Immature natural killer cell (primary cell): ENCODE measurements around the gene ARHGAP45. TPM values are rescaled to one million over a fixed set of nuclear protein-coding genes. Genes with fewer than 3 reads are reported as not detected.

ENCODE experiments used
- DNase-seq, 3 donors: peaks; one replicate each; pipeline ENCODE4 v3.0.0; 2022; ENCODE audit warnings: mixed read lengths in 1 of 3
- H3K27ac Mint-ChIP-seq, 6 donors: one replicate each; pipeline ENCODE4 v1.8.0; 2020; ENCODE audit warnings: mixed read lengths in 6 of 6, mild to moderate bottlenecking in 5 of 6, inconsistent platforms in 4 of 6, moderate library complexity in 3 of 6
- H3K27me3 Mint-ChIP-seq, 3 donors: one replicate each; pipeline ENCODE4 v1.8.0; 2020 to 2021; ENCODE audit warnings: low read depth in 3 of 3, mild to moderate bottlenecking in 3 of 3, mixed read lengths in 3 of 3, moderate library complexity in 3 of 3, inconsistent platforms in 1 of 3
- H3K36me3 Mint-ChIP-seq, 3 donors: one replicate each; pipeline ENCODE4 v1.8.0; 2020; ENCODE audit warnings: mixed read lengths in 3 of 3, inconsistent platforms in 2 of 3, mild to moderate bottlenecking in 2 of 3
- H3K4me1 Mint-ChIP-seq, 2 donors: one replicate each; pipeline ENCODE4 v1.8.0; 2020; ENCODE audit warnings: inconsistent platforms in 2 of 2, mild to moderate bottlenecking in 2 of 2, mixed read lengths in 2 of 2, moderate library complexity in 1 of 2
- H3K4me3 Mint-ChIP-seq, 5 donors: one replicate each; pipeline ENCODE4 v1.8.0; 2020; ENCODE audit warnings: mild to moderate bottlenecking in 5 of 5, mixed read lengths in 5 of 5, inconsistent platforms in 3 of 5, moderate library complexity in 3 of 5
- H3K9me3 Mint-ChIP-seq, 6 donors: one replicate each; pipeline ENCODE4 v1.8.0; 2020; ENCODE audit warnings: mild to moderate bottlenecking in 6 of 6, mixed read lengths in 6 of 6, inconsistent platforms in 4 of 6, moderate library complexity in 3 of 6
- polyA plus RNA-seq, 3 donors: library from polyadenylated mRNA; unstranded; fragments of 300-500 nt; fragmentation: Illumina TruSeq; gene quantifications; one replicate each; pipeline ENCODE4 v1.2.3, GENCODE V29; 2021

The ARHGAP45 gene
- polyA plus RNA-seq, 3 donors from 2014 or later: 164 to 417 (median 169) TPM

DNA sequence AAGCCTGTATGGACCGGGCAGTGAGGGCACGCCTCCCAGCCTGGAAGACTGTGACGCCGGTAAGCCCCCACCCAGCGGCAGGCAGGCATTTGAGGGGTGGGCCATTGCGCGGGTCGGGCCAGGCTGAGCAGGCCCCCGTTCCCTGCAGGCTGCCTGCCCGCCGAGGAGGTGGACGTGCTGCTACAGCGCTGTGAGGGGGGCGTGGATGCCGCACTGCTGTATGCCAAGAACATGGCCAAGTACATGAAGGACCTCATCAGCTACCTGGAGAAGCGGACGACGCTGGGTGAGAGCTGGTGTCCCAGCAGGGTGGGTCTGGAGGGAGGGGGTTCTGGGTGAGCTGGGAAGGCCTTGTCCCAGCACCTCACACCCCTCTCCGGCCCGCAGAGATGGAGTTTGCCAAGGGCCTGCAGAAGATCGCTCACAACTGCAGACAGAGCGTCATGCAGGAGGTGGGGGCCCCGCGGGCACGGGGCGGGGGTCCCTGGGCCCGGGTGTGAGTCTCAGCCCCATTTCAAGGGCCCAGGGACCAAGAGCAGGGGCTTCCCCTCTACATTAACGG lies 7.1 kb downstream of the ARHGAP45 start:
- Mint-ChIP-seq H3K27ac (peak overlapping the region in 3 of 6 donors; percentile 80 to 84 (median 81)), H3K9me3 (no peaks in the 10 kb centered on the region), H3K27me3 (peaks cover 23 to 56% (median 23%) of the 10 kb centered on the region in 3 donors), H3K4me1 (peaks cover 50 to 60% of the 10 kb centered on the region in 2 donors), H3K4me3 (peak overlapping the region in 3 of 5 donors; percentile 32 to 53 (median 50)), H3K36me3 (peaks cover 16 to 25% (median 20%) of the 10 kb centered on the region in 3 donors)
- no peak for DNase-seq

DNA sequence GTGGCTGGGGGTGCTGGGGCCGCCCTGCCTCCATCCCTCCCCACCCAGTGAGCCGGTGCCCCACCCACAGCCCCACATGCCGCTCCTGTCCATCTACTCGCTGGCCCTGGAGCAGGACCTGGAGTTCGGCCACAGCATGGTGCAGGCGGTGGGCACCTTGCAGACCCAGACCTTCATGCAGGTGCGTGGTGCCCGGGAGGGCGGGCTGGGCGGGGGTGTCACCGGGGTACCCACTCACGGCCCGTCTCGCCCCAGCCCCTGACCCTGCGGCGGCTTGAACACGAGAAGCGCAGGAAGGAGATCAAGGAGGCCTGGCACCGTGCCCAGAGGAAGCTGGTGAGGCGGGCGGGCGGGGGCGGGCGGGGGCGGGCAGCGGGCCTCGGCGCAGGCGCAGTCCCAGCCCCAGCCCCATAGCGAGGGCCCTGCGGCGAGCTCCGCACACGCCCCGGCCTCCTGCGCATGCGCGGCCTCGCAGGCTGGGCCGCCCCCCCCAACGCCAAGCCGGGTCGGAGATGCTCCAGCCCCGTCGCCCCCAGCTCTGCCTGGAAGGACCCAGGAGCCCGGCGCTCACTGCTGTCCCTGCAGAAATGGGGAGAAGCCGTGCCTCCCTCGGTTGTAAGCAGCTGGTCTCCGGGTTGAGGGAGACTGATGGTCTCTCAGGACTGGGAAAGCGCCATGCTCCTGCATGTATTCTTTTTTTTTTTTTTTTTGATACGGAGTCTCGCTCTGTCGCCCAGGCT lies 7.7 kb downstream of the ARHGAP45 start:
- no peaks in the 10 kb centered on the region for H3K9me3 Mint-ChIP-seq
- peaks cover 12 to 22% (median 17%) of the 10 kb centered on the region in 3 donors for H3K36me3 Mint-ChIP-seq
- H3K4me1 Mint-ChIP-seq: peaks cover 43 to 54% of the 10 kb centered on the region in 2 donors
- peak; percentile 85 to 90 (median 89) for DNase-seq
- H3K27ac Mint-ChIP-seq: peak overlapping the region; percentile 90 to 97 (median 96)
- peak overlapping the region in 4 of 5 donors; percentile 44 to 71 (median 60) for H3K4me3 Mint-ChIP-seq
- H3K27me3 Mint-ChIP-seq: peaks cover 22 to 52% (median 22%) of the 10 kb centered on the region in 3 donors

DNA sequence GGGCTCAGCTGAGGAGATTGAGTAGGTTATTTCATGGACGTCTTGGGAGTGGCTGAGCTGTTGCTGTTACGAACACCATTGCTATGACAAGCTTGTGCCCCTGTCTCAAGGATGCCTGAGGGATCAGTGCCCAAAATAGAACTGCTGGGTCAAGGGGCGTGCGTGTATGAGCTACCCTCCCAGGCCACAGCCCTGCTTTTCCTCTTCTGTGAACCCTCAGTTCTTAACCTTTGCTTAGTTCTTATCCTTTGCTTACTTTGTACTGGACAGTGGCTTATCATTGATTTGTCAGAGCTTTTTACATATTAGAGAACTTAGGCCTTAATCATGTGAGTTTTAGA lies 9.0 kb downstream of the ARHGAP45 start:
- peak overlapping the region; percentile 52 to 79 (median 71) for H3K4me3 Mint-ChIP-seq
- H3K27me3 Mint-ChIP-seq: peaks cover 20 to 52% (median 22%) of the 10 kb centered on the region in 3 donors
- H3K4me1 Mint-ChIP-seq: peaks cover 39 to 53% of the 10 kb centered on the region in 2 donors

DNA sequence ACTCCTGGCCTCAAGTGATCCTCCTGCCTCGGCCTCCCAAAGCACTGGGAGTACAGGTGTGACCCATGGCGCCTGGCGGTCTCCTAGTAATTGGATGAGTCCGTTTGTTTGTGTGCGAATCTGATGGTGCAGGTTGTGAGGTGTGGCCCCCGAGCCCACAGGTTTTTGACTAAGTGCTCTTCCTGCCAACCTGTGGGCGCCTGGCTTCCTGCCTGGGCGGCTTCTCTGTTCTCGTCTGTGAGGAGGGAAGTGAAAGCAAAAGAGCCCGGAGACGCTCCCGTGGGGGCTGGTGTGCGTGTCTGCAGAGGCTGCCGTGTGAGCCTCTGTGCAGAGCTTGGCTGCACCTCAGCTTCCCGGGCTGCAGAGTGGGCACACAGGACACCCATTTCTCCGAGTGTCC lies 10.0 kb downstream of the ARHGAP45 start:
- Mint-ChIP-seq H3K4me1 (peaks cover 34 to 51% of the 10 kb centered on the region in 2 donors), H3K9me3 (no peaks in the 10 kb centered on the region), H3K36me3 (peaks cover 12 to 18% (median 14%) of the 10 kb centered on the region in 3 donors), H3K27me3 (peaks cover 18 to 51% (median 22%) of the 10 kb centered on the region in 3 donors), H3K27ac (peak overlapping the region; percentile 93 to 97 (median 96)), H3K4me3 (peak overlapping the region; percentile 76 to 86 (median 79))
- DNase-seq: peak; percentile 92 to 93 (median 92)

More for the DNA sequence above, 9.0 kb downstream of the ARHGAP45 start:
- Mint-ChIP-seq H3K27ac (peak overlapping the region; percentile 90 to 97 (median 96)), H3K9me3 (no peaks in the 10 kb centered on the region), H3K36me3 (peaks cover 12 to 22% (median 17%) of the 10 kb centered on the region in 3 donors)
- DNase-seq: no peak

DNA sequence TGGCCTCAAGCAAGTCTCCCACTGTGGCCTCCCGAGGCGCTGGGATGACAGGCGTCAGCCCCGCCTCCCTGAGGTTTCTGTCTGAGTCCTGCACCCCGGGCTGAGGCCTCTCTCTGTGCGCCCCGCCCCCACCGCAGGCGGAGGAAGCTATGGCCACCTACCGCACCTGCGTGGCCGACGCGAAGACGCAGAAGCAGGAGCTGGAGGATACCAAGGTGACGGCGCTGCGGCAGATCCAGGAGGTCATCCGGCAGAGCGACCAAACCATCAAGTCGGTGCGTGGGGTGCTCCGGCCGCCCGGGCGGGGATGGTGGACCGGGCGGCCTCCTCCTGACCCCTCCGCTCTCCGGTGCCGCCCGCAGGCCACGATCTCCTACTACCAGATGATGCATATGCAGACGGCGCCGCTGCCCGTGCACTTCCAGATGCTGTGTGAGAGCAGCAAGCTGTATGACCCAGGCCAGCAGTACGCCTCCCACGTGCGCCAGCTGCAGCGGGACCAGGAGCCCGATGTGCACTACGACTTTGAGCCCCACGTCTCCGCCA lies 12.7 kb downstream of the ARHGAP45 start:
- Mint-ChIP-seq H3K36me3 (peaks cover 13 to 15% (median 13%) of the 10 kb centered on the region in 3 donors), H3K9me3 (no peaks in the 10 kb centered on the region), H3K4me1 (peaks cover 21 to 39% of the 10 kb centered on the region in 2 donors), H3K4me3 (no peak overlapping the region), H3K27ac (no peak overlapping the region), H3K27me3 (peaks cover 17 to 35% (median 17%) of the 10 kb centered on the region in 3 donors)
- no peak for DNase-seq

DNA sequence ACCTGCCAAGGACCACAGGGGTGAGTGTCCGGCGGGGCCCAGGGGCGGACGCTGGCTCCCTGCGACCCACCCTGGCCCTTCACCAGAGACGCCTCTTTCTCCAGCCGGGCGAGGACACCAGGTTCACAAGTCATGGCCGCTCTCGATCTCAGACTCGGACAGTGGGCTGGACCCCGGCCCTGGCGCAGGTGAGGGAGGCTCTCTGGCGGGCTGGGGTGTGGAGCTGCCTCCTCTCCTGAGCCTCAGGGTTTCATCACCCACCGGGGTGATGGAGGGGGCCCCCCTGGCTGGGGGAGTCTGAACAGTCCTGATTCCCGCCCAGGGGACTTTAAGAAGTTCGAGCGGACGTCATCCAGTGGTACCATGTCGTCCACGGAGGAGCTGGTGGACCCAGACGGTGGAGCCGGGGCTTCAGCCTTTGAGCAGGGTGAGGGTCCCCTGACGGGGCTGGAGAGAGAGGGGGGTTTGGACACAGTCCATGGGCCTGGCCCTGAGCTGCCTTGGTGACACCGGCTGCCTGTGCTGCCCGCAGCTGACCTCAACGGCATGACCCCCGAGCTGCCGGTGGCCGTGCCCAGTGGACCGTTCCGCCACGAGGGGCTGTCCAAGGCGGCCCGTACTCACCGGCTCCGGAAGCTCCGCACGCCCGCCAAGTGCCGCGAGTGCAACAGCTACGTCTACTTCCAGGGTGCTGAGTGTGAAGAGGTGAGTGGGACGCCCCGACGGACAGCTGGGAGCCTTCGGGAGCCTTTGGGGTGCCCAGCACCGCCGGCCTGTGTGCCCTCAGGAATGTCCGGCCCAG lies 13.6 kb downstream of the ARHGAP45 start:
- Mint-ChIP-seq H3K36me3 (peaks cover 11 to 22% (median 17%) of the 10 kb centered on the region in 3 donors), H3K27me3 (peaks cover 12 to 33% (median 15%) of the 10 kb centered on the region in 3 donors), H3K9me3 (no peaks in the 10 kb centered on the region), H3K4me3 (no peak overlapping the region), H3K4me1 (peaks cover 24 to 41% of the 10 kb centered on the region in 2 donors), H3K27ac (peak overlapping the region in 1 of 6 donors; percentile 57)
- DNase-seq: no peak

DNA sequence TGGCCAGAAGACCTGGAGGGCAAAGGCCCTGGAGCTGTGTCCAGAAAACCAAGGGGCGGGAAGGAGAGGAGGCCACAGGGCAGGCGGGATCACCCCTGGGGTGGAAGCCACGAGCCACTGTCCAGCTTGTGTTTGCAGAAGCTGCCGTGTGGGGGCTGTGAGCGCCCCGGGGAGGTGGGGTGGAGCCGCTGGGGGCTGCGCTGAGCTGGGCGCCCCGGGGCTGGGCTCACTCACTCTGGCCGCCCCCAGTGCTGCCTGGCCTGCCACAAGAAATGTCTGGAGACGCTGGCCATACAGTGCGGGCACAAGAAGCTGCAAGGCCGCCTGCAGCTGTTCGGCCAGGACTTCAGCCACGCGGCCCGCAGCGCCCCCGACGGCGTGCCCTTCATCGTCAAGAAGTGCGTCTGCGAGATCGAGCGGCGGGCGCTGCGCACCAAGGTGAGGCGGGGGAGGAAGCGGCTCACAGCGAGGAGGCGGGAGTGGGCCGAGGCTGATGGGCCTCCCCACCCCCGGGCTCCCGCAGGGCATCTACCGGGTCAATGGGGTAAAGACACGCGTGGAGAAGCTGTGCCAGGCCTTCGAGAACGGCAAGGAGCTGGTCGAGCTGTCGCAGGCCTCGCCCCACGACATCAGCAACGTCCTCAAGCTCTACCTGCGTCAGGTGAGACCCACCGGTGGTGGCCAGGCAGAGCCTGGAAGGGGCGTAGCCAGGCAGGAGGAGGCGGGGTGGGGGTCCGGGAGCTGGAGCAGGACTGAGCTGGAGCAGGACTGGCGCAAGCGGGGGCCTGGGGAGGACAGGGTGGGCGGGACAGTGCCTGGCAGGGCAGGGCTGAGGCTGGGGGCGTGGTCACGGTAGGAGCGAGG lies 14.6 kb downstream of the ARHGAP45 start:
- H3K36me3 Mint-ChIP-seq: peaks cover 5 to 16% (median 11%) of the 10 kb centered on the region in 3 donors
- no peak for DNase-seq
- H3K4me3 Mint-ChIP-seq: no peak overlapping the region
- H3K27ac Mint-ChIP-seq: peak overlapping the region in 1 of 6 donors; percentile 57
- H3K4me1 Mint-ChIP-seq: peaks cover 14 to 33% of the 10 kb centered on the region in 2 donors
- H3K27me3 Mint-ChIP-seq: peaks cover 8 to 26% (median 11%) of the 10 kb centered on the region in 3 donors
- H3K9me3 Mint-ChIP-seq: no peaks in the 10 kb centered on the region

DNA sequence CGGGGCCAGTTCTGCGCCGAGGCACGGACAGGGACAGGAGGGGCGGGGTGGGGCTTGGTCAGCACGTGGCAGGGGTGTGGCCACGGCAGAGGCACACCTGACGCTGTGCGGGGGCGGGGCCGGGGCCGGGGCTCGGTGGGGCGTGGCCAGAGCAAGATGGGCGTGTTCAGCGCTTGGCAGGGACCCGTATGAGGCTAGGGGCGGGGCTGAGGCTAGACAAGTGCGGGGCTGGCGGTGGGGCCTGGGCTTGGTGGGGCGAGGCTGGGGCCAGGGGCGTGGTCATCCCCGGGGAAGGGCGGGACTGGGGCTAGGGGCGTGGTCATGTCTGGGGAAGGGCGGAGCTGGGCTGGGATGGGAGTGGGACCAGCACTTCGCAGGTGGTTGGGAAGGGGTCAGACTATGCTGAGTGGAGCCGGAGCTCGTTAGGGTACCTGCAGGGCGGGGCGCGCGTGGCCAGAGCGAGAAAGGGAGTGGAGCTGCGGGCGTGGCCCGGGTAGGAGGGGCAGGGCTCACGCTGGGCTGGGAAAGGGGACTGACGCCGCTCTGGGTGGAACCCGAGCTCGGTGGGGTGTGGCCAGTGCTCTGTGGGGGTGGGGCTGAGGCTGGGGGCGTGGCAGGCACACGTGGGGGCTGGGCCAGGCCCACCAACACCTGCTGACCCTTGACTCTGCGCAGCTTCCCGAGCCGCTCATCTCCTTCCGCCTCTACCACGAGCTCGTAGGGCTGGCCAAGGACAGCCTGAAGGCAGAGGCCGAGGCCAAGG lies 15.4 kb downstream of the ARHGAP45 start:
- Mint-ChIP-seq H3K27ac (peak overlapping the region in 1 of 6 donors; percentile 11), H3K36me3 (peaks cover 0 to 11% (median 7%) of the 10 kb centered on the region in 3 donors)

DNA sequence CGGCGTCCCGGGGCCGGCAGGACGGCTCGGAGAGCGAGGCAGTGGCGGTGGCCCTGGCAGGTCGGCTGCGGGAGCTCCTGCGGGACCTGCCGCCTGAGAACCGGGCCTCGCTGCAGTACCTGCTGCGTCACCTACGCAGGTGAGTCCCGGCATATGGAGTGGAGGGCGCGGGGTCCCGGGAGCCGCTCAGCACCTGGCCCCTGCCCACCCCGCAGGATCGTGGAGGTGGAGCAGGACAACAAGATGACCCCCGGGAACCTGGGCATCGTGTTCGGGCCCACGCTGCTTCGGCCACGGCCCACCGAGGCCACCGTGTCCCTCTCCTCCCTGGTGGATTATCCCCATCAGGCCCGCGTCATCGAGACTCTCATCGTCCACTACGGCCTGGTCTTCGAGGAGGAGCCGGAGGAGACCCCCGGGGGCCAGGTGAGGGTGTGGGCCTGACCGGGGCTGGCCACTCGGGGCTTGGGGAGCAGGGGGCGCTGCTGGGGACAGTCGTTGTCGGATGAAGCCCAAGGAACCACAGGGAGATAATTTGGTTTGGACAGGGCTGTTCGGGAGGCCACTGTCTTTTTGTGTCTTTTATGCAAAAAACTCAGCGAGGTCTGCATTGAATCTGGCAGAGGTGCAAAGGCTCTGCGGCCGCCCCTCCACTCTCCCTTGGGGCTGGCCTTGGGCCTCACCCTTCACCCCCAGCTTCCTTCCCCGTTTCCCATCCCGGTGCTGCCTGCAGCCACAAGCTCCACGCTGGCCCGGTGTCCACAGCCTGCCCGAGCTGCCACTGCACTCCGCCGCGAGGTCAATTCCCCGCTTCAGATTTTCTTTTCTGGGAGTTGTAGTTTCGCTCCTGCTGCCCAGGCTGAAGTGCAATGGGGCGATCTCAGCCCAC lies 16.2 kb downstream of the ARHGAP45 start:
- Mint-ChIP-seq H3K36me3 (peaks cover 4 to 16% (median 11%) of the 10 kb centered on the region in 3 donors), H3K4me1 (peaks cover 16 to 29% of the 10 kb centered on the region in 2 donors), H3K27me3 (peaks cover 6 to 21% (median 10%) of the 10 kb centered on the region in 3 donors), H3K27ac (peak overlapping the region in 1 of 6 donors; percentile 53), H3K9me3 (no peaks in the 10 kb centered on the region), H3K4me3 (no peak overlapping the region)
- DNase-seq: no peak

More for the DNA sequence above, 15.4 kb downstream of the ARHGAP45 start:
- DNase-seq: no peak
- no peak overlapping the region for H3K4me3 Mint-ChIP-seq
- peaks cover 8 to 28% of the 10 kb centered on the region in 2 donors for H3K4me1 Mint-ChIP-seq
- H3K27me3 Mint-ChIP-seq: peaks cover 3 to 19% (median 3%) of the 10 kb centered on the region in 3 donors
- no peaks in the 10 kb centered on the region for H3K9me3 Mint-ChIP-seq

DNA sequence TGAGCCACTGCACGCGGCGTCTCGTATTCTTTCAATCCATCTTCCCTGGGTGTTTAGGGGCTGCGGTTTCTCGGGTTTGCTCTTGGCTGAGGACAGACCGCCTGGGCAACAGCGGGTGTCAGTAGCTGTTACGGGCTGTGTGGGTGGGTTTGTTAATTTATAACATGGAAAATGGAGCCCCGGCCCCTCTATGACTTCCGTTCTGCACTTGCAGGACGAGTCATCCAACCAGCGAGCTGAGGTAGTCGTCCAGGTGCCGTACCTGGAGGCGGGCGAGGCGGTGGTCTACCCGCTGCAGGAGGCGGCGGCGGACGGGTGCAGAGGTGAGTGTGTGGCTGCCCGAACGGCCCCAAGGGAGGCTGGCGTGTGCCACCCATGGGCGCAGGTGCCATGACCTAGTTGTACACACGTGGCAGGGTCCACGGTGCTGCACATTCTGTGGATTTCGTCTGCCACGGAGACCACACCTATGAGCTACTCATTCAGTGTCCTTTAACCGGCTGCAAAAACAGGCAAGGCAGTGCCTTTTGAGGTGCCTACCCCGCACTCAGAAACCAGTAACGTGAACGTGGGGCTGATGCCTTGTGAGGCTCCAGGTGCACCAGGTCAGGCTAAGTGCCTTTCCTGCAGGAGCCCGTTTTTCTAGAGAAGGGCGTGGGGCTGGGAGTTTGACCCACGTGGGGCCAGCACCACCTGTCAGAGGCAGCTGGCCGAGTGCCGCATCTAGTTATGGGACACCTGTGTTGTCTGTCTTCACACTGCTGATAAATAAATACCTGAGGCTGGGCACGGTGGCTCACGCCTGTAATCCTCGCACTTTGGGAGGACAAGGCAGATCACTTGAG lies 17.3 kb downstream of the ARHGAP45 start:
- Mint-ChIP-seq H3K9me3 (no peaks in the 10 kb centered on the region), H3K36me3 (peaks cover 4 to 16% (median 11%) of the 10 kb centered on the region in 3 donors), H3K27ac (peak overlapping the region; percentile 30 to 82 (median 50)), H3K4me3 (no peak overlapping the region), H3K27me3 (peaks cover 10 to 26% (median 13%) of the 10 kb centered on the region in 3 donors), H3K4me1 (peaks cover 18 to 30% of the 10 kb centered on the region in 2 donors)
- DNase-seq: no peak
